Stimulated activated CD8-positive, alpha-beta memory T cell treated with anti-CD3 and anti-CD28 coated beads, Interleukin-4, amount 100 ng/mL, for 24 hours (primary cell): ENCODE measurements around the gene NBPF9.
"Not testable (repeated sequence)": the region's sequence is repeated elsewhere in the genome, so short reads cannot be mapped to it uniquely, and the experiment has no call there.

Experiments used
- DNase-seq: peaks from one replicate; pipeline ENCODE4 v3.0.0-alpha.2; 2020; ENCODE audit warnings: low read depth

The NBPF9 gene

GRCh38 chr1:149015522-149015921 is 87.8 kb downstream of the NBPF9 start:
- DNase-seq, result not testable (repeated sequence)

- not testable (repeated sequence) for DNase-seq
Measured at GRCh38 chr1:149013513-149013912, 89.8 kb downstream of the NBPF9 start.

GRCh38 chr1:149012599-149012998 is 90.8 kb downstream of the NBPF9 start:
- not testable (repeated sequence) for DNase-seq

GRCh38 chr1:149009761-149010160 is 93.6 kb downstream of the NBPF9 start:
- DNase-seq, result not testable (repeated sequence)

- not testable (repeated sequence) for DNase-seq
Measured at GRCh38 chr1:149008769-149009168, 94.6 kb downstream of the NBPF9 start.

GRCh38 chr1:149008326-149008725 is 95.0 kb downstream of the NBPF9 start:
- not testable (repeated sequence) for DNase-seq
